Pancreas (tissue), 10 donors: ENCODE measurements around the gene SYNC. TPM values are rescaled to one million over a fixed set of nuclear protein-coding genes. Genes with fewer than 3 reads are reported as not detected.

Source experiments
- ATAC-seq, 4 donors: fragments of 200-7000 bp; cut with Tn5 transposase; one replicate each; pipeline versions ENCODE4 v1.8.0 to v1.9.1; 2020; ENCODE audit warnings: mild to moderate bottlenecking in 4 of 4, moderate library complexity in 4 of 4
- DNase-seq, 6 donors: peaks; one replicate each; pipeline ENCODE4 v3.0.0-alpha.2; 2020
- FAIRE-seq: peaks from 2 replicates; lab custom pipeline; 2012; peaks lifted over from hg19 to GRCh38; lab: Jason Lieb, UNC
- H3K27ac ChIP-seq, 4 donors: fragments of 200-600 bp; sonication (generic); 1 replicate in 3 of 4; 2 replicates in 1 of 4; pipeline versions ENCODE4 v1.5.0 to v1.8.0; 2020
- H3K27me3 ChIP-seq, 4 donors: fragments of 200-600 bp; one replicate each; pipeline ENCODE4 v1.8.0; 2021
- H3K36me3 ChIP-seq, 3 donors: fragments of 200-600 bp; sonication (generic) in 1 of 3; one replicate each; pipeline versions ENCODE4 v1.5.0 to v1.8.0; 2020 to 2021
- H3K4me1 ChIP-seq, 3 donors: fragments of 200-600 bp; one replicate each; pipeline ENCODE4 v1.8.0; 2021
- H3K4me3 ChIP-seq, 4 donors: fragments of 200-600 bp; sonication (generic) in 2 of 4; one replicate each; pipeline versions ENCODE4 v1.5.0 to v1.8.0; 2020 to 2021
- H3K9me3 ChIP-seq, 4 donors: fragments of 200-600 bp; one replicate each; pipeline ENCODE4 v1.8.0; 2021
- CTCF ChIP-seq, 4 donors: fragments of 200-600 bp; sonication (generic) in 3 of 4; IDR thresholded peaks; one replicate each; pipeline versions ENCODE4 v1.5.0 to v1.8.0; 2021; ENCODE audit warnings: antibody characterized with exemption in 4 of 4
- WGBS, 2 donors: extraction: QIAGEN DNeasy Blood & Tissue Kit; methylation state at CpG; one replicate each; pipeline ENCODE4 v1.1.7; 2013; 5-methylcytosine and 5-hydroxymethylcytosine counted together
- intact Hi-C, 3 donors: fragments of 100-400 bp; cut with DNase I; formaldehyde crosslinking; loops; one replicate each; pipeline versions ENCODE4 v1.11.1 to v1.14.2; 2022
- polyA plus RNA-seq, 2 donors: library from polyadenylated mRNA; stranded (reverse); fragments of 200-250 nt; gene quantifications; one replicate each; pipeline ENCODE4 v1.2.3, GENCODE V29; 2013
- total RNA-seq, 6 donors: library from RNA; stranded (reverse); fragmentation: NEBNext Ultra II Directional in 4 of 6; extraction: Animal tissue kit (Norgen Biotek cat#: 25700) in 4 of 6; gene quantifications; one replicate each; pipeline versions ENCODE4 v1.2.1 to v1.2.4, GENCODE V29; 2021 to 2023
- donor health status: healthy with polysubstance abuse.
- donor health status: DM: no; HTN: no; CAD: no; lungs with moderate emphysema.
- donor health status: DM: no; HTN: no; CAD: no.
- donor health status: control.
- donor health status: control.
- donor health status: Bipolar disorder and iron deficiency.
- donor health status: DM: yes; HTN: yes; CAD: no.
- donor health status: DM: no; HTN: no; CAD: no.
- donor health status: DM: no; HTN: no; CAD: no.
- donor health status: DM: yes; HTN: yes; CAD: no.

SYNC gene
- total and polyA plus RNA-seq, 8 donors, result 0.28 to 1.3 (median 0.71) TPM

GRCh38 chr1:32742199-32742947 is 39.8 kb upstream of the SYNC start:
- Histone ChIP-seq H3K36me3 (no peaks in the 10 kb centered on the region), H3K27ac (peak overlapping the region; percentile 94 to 98 (median 95)), H3K4me3 (peak overlapping the region; percentile 57 to 84 (median 80)), H3K4me1 (peaks cover 9 to 31% (median 20%) of the 10 kb centered on the region in 3 donors), H3K9me3 (no peaks in the 10 kb centered on the region), H3K27me3 (no peaks in the 10 kb centered on the region)
- DNase-seq (peak; percentile 61 to 80 (median 67)), FAIRE-seq (no peak), ATAC-seq (peak; percentile 66 to 75 (median 66))
- WGBS, 2 donors, result 3 to 4% methylated on average over 22 to 28 of the region's 28 CpGs
- intact Hi-C loops, result no loop called here
- TF ChIP-seq CTCF (IDR thresholded peaks at IDR 0.05), result no peak

- Histone ChIP-seq H3K4me3 (peak overlapping the region; percentile 57 to 84 (median 80)), H3K27ac (peak overlapping the region; percentile 94 to 98 (median 95)), H3K27me3 (no peaks in the 10 kb centered on the region), H3K9me3 (no peaks in the 10 kb centered on the region), H3K4me1 (peaks cover 13 to 36% (median 23%) of the 10 kb centered on the region in 3 donors), H3K36me3 (no peaks in the 10 kb centered on the region)
- ATAC-seq (peak; percentile 21 to 64 (median 40)), DNase-seq (peak in 3 of 6 donors; percentile 47 to 80 (median 68)), FAIRE-seq (no peak)
- intact Hi-C loops, result no loop called here
- TF ChIP-seq CTCF (IDR thresholded peaks at IDR 0.05), result no peak
- 1% methylated on average over 29 to 101 of the region's 103 CpGs for WGBS, 2 donors
Measured at GRCh38 chr1:32741413-32742198, 39.0 kb upstream of the SYNC start.

GRCh38 chr1:32741059-32741412 is 38.5 kb upstream of the SYNC start:
- ATAC-seq, result no peak
- no peak for TF ChIP-seq CTCF (IDR thresholded peaks at IDR 0.05)
- peak overlapping the region; percentile 42 to 84 (median 62) for H3K4me3 ChIP-seq
- H3K9me3 ChIP-seq, result no peaks in the 10 kb centered on the region
- H3K27me3 ChIP-seq, result no peaks in the 10 kb centered on the region
- intact Hi-C loops, result no loop called here
- peaks cover 13 to 36% (median 17%) of the 10 kb centered on the region in 3 donors for H3K4me1 ChIP-seq
- H3K27ac ChIP-seq, result peak overlapping the region; percentile 81 to 98 (median 94)
- whole genome bisulfite sequencing, 2 donors, result 13 to 18% methylated on average over 10 of the region's 10 CpGs
- DNase-seq, result peak in 1 of 6 donors; percentile 60
- H3K36me3 ChIP-seq, result no peaks in the 10 kb centered on the region
- FAIRE-seq, result no peak

- H3K27me3 ChIP-seq, result no peaks in the 10 kb centered on the region
- TF ChIP-seq CTCF (IDR thresholded peaks at IDR 0.05), result no peak
- no peak for FAIRE-seq
- 65 to 69% methylated on average over 7 of the region's 7 CpGs for WGBS, 2 donors
- H3K27ac ChIP-seq, result peak overlapping the region; percentile 30 to 84 (median 56)
- peaks cover 10 to 16% (median 11%) of the 10 kb centered on the region in 3 donors for H3K4me1 ChIP-seq
- no peaks in the 10 kb centered on the region for H3K9me3 ChIP-seq
- no peak overlapping the region for H3K4me3 ChIP-seq
- intact Hi-C loops, result no loop called here
- peak; percentile 72 to 85 (median 75) for DNase-seq
- no peaks in the 10 kb centered on the region for H3K36me3 ChIP-seq
- ATAC-seq, result peak; percentile 70 to 92 (median 88)
Measured at GRCh38 chr1:32736812-32737791, 34.5 kb upstream of the SYNC start.
